GM21717 (cell line): ENCODE results near the gene CDK11B.
"Not testable (repeated sequence)": the region's sequence is repeated elsewhere in the genome, so short reads cannot be mapped to it uniquely, and the experiment has no call there.

ENCODE experiments used
- ATAC-seq: cut with Tn5 transposase; IDR thresholded peaks from one replicate; pipeline ENCODE4 v1.9.1; 2021; ENCODE audit warnings: mild to moderate bottlenecking, moderate library complexity; ENCODE audit not compliant: unreplicated experiment

Gene CDK11B

DNA sequence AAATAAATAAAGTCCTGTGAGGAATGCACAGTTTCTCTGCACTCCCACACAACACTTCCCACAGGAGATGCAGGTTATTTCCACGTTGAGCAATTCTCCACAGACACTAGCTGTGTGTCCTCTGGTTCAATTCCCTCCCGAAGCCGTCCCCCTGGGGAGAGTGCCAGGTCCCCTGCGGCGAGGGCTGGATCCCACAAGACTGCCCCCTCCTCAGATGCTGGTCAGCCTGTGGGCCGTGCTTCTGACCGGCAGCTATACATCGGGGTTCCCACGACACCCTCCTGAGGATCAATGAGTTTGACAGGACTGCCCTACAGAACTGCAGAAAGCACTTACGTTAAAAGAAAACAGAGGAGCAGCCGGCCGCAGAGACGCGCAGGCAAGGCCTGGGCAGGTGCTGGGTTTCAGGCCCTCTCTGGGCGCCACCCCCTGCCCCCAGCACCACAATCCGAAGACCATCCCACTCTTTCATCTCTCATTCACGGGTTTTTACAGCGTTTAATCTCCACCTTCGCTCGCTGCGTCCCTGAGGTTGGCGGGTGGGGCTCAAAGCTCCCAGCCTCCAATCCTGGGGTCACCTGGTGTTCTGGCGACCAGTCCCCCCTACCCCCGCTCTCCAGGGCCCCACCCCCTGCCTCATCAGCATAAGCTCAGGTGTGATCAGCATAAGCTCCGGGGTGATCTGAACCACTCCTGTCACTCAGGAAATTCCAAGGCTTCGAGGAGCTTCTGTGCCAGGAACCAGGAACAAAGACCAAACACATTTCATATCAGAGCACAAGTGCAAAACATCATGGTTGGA is 24.5 kb upstream of the CDK11B start:
- ATAC-seq = no peak

DNA sequence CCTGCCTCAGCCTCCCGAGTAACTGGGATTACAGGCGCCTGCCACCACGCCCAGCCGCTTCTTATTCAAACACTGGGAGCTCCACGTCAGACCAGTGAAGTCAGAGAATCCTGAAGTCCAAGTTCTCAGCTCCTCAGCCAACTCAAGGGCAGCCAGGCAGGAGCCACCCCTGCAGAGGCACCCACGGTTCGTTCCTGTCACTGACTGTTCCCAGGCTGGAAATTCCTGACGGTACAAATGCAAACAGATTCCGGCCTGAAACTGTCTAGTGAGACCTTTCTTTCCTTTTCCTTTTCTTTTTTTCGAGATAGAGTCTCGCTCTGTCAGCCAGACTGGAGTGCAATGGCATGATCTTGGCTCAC is 22.1 kb upstream of the CDK11B start:
- ATAC-seq = no peak

DNA sequence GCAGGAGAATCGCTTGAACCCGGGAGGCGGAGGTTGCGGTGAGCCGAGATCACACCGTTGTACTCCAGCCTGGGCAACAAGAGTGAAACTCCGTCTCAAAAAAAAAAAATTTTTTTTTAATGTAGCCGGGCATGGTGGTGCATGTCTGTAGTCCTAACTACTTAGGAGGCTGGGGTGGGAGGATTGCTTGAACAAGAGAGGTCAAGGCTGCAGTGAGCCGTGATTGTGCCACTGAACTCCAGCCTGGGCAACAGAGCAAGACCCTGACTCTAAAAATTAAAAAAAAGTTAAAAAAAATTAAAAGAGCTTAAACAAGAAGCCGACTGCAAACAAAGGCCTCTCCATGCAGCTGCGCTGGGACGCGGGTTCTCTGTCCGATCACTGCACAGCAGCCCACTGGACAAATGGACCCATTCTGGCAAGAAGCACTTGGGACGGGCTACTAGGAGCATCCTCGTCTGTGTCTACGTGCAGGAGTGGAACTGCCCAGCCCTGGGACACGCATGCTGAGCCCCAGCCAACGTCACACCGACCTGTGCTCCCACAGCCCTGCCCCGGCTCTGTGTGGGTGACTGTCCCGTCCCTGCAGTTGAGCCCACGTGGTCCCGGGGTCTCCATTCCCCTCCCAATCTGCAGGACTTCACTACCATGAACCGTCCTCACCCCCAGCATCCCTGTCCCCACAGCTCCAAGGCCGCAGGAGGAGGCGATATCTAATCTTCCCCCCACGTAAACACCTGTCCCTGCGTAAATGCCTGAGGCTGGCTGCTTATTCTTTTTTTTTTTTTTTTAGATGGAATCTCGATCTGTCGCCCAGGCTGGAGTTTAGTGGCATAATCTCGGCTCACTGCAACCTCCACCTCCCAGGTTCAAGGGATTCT is 21.5 kb upstream of the CDK11B start:
- no peak for ATAC-seq

DNA sequence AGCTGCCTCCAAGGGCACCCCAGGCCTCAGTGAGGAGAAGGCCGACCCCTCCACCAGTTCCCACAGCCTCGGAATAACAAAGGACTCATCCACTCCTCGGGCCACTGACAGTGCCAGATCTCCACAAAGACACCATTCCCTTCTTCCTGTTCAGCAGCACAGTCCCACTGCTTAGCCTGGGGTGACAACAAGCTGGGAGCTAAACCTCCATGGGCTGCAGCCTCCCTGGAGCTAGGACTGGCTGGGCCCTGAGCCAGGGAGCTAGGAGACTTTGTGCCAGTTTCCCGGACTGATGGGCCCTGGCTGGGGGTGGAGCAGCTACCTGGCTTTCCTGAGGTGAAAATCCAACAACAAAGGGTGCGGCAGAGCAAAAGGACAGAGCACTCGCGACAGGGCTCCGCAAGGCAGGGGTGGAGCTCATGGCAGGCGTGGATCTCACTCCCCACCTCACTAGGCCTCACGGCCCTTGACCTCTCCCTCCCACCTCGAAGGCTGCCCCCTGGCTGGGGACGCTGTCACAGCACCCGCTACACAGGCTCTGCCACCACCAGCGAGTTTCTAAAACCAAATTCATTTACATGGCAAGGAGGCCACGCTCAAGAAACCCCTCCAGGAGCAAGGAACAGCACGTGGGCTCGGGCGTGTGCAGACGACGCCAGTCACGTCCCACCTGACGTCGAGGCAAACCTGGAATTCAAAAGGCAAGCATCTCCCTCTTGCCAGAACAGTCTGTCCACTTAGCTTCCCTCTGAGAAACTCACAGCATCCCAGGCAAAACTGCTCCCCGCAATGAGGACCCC is 20.0 kb upstream of the CDK11B start:
- no peak for ATAC-seq

DNA sequence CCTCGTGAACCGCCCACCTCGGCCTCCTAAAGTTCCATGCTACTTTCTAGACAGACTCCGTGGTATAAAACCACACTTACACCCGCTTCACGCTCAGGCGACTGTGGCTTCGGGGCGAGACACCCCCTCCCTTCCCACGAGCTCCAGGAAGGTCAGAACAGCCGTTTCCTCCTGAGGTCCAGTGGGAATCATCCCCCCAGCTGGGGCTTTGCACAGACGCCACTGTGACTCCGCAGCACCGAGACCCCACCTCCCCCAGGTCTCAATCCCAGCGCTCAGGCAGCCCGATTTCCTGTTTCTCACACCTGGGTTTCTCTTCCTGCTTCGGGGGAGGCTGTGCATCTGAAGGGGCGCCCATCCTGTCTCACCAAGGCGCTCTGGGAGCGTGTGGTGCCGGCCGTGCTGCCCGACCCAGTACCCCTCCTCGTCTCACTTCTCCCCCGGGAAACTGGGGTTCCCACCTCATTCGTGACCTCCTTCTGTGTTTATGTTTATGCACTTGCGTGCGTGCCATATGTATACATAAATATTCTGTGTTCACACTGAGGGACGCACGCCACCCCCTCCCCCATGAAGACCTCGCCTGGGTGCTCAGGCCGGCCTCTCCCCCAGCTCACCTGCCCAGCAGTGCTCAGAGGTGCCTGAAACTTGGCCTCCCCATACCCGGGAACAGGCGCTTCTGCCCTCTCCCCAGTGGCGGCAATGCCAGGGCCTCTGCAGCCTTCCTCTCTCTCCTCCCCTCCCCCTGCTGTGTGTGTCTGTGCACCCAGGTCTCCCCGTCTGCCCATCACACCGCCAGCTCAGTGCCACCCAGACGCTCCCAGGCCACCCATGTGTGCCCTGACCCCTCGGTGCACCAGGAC is 19.1 kb upstream of the CDK11B start:
- peak; percentile 62 for ATAC-seq

DNA sequence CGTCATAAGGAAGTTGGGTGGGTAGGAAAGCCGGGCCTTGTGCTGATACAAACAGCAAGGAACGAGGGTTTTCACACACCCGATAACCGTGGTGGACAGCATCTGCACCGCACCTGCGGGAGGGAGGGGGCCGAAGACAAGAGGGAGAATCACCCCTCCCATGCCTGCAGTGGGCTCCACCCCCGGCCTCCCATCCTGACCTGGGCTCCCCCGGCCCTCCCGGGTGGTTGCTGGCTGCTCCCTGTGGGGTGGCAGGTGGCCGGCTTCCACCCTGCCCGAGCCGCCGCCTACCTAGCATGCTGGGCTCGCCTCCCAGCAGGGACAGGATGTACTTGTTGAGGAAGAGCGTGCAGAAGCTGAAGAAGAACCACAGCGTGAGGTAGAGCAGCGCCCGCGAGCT is 17.3 kb upstream of the CDK11B start:
- ATAC-seq = not testable (repeated sequence)

DNA sequence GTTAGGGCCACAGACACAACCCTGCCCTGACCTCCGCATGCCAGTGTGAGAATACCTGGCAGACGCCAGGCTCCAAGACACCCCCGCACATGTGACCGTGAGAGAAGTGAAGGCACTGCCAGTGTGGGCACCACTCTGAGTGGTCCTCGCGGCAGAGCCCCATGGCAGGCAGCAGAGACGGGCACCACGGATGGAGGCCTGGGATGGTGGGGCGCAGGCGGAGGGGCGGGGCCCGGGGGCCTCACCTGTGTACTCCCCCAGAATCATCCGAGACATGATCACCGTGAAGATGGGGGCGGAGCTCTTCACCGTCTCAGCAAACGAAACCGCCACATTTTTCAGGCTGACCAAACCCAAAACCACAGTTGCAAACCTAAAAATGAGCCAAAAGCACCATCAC is 16.4 kb upstream of the CDK11B start:
- not testable (repeated sequence) for ATAC-seq

DNA sequence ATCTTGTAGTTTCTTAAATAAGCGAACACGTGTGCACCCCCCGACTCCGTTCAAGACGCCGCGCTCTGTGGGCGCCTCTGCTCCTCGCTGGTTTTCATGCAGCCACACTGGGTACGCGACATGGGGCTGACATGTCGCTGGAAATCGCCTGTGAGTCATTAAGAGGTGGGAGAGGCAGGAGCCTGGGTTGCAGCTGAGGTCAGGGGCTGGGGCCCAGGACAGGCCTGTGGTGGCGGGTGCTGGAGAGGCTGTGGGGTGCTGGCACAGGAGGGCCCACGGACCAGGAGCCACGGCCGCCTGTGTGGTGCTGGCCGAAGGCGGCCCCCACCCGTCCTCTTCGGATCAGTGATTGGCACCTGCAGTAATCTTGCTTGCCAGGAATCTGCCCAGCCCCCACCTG is 16.0 kb upstream of the CDK11B start:
- not testable (repeated sequence) for ATAC-seq

DNA sequence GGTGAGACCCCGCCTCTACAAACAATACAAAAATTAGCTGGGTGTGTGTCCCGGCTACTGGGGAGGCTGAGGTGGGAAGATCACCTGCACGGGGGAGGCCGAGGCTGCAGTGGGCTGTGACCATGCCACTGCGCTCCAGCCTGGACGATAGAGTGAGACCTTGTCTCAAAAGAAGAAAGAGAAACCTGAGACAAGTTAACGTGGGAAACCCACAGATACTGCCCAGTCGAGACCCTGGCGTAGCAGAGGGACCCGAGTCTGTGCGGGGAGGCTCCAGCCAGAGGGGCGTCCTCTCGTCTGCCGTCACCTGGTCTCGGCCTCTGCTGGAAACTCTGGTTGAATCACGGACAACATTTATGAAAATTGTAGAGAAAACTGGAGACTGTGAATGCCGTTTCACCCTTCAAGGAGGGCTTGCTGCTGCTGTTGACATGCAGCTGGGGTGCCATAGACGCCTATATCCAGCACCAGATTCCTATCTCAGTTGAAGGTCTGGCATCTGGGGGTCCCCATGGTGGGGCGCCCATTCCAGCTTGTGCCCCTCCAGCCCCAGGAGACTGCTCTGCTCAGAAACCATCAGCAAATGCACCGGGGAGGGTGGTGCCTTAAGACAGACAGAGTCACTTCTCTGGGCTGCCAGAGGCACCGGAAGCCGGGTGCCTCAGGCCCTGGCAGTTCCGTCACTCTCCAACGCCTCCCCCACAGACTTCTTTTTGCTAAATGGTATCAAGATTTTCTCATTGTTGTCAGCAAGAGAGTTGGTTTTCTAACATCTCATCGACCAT is 13.6 kb upstream of the CDK11B start:
- no peak for ATAC-seq

DNA sequence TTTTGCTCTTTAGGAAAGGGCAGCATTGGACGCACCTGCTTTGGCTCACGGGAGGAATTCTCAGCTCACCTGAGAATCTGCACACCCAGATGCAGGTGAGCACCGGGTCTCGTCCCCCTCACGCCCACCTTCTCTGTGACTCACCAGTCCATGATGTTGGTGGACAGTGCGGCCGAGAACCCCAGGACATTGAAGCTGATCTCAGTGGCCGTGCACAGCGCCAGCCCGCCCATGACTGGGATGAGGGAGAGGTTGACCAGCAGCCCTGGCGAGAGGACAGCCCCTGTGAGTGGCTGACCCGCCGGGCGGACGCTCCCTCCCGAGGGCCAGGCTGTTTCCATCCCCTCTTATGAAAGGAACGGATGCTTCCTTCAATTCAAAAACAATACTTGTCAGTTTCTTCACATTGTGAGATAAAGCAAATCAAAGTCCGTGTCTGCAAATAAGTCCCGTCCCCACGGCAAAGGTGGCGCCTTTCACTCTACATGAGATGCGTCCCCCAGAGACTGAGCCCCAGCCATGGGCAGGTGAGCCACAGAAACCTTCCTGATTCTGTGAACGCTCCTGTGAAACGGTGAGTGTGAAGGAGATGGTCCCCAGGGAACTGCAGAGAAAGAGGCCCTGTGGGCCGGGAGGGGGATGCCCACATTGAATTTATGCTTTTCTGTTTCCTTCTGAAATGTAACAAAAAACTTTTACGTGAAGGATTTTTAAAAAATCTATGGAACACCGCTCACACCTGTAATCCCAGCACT is 12.7 kb upstream of the CDK11B start:
- ATAC-seq = no peak

DNA sequence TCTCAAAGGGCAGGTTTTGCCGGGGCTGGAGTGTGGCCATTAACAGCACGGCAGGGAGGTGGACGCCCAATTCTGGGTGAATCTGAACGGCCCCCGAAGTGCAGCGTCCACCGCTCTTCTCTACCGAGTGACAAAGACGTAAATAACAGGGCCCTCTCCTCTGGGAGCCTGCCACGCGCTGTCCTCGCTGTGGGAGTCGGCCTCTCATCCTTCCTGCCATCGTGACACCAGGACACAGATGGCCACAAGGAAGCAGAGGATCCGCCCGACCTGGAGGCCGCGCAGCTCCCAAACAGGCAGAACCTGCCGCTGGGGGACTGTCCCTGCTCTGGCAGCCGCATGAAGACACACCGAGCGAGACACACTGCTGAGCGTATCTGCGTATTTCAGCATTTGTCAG is 12.1 kb upstream of the CDK11B start:
- no peak for ATAC-seq

DNA sequence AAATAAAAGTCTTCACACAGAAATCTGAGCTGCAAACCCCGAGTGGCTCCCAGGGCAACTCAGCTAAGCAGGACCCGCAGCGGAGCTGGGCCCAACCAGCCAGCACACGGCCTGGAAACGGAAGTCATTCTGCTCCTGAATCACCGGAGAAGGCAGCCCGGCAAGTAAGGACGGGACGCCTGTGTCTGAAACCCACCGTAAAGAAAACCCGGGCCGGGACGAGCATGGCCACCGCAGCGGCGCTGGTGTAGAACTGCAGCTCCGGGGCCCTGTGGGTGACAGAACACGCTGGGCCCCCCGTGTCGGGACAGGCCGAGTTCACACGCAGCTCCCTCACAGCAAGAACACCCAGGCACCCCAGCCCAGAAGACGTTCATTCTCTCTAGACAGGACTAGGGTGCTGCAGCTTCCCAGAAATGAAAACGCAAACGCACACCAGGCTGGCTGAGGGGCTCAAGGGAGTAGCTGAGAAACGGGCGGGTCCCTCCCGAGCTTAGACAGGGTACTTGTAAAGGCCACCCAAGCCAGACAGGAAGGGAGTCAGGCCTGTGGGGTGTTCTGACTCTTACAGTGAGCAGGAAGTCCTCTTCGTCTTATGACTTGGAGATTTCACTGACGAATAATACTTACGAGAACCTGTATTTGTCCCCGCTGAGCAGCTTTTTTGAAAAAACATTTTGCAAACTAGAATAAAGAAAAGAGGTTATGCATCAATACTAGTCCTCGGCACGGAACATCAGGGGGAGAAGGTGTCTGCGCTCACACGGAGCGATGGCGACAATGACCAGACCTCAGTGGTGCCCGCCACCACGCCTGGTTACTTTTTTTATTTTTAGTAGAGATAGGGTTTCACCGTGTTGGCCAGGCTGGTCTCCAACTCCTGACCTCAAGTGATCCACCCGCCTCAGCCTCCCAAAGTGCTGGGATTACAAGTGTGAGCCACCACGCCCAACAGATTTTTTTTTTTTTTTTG is 10.9 kb upstream of the CDK11B start:
- ATAC-seq = no peak

DNA sequence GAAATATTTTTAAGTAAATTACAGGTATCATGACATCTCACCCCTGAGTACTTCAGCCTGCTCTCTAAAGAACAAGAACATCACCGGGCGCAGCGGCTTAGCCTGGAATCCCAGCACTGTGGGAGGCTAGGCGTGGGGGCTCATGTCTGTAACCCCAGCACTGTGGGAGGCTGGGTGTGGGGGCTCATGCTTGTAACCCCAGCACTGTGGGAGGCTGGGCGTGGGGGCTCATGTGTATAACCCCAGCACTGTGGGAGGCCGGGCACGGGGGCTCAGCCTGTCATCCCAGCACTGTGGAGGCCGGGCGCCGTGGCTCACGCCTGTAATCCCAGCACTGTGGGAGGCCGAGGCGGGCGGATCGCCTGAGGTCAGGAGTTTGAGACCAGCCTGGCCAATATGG is 7.7 kb upstream of the CDK11B start:
- no peak for ATAC-seq

DNA sequence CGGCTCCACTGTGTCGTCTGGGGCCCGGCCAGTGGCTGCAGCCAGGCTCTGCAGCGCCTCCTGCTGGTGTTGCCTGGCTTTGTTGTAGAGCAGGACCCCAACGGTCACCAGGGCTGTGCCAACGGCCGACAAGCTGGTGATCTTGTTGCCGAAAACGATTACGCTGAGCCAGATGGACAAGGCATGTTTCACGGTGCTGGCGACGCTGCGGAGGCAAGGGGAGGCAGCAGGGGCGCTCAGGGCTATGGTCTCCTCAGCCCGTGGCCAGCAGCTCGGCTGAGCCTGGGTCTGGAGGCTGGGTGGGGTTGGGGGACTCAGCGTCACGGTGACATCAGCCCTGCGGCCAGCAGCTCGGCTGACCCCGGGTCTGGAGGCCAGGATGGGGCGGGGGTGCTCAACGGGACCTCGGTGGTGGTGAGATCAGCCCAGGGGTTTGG is 7.0 kb upstream of the CDK11B start:
- ATAC-seq = no peak

DNA sequence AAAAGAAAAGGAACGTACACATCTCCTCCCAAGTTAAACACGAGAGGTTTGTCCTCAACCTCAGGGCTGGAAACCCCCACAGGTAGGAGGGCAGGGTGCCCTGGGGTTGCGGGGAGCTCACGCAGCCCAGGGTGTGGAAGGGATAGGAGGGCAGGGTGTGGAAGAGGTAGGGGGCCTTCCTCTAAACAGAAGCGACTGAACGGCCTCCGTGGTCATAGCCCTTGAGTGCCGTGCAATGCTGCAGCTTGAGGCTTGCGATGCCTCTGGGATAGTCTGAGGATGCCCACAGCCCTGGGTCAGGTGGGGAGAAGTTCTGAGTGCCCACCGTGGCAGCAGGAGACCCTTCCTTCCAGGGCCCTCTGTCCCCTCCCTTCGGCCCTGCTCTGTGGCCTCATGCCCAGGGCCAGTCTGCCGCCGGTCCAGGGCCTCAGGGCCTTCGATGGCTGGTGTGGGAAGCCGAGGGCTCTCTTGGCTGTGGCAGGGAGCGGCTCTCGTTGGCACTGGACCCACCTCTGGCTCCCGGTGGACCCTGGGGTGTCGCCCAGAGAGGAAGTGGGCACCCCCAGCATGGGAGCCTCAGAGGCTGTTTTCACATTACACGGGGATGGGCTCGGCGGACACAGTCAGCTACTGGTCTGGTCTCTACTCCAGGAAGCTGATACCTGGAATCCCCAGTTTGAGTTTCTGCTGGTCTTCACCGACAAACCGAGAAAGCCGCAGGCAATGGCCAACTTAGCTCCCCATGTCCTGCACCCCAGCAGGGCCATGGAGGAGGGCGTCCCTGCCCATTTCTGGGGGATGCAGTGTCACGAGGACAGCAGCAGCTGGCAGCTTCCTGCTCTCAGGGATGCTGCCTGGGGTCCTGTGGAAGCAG is 6.4 kb upstream of the CDK11B start:
- ATAC-seq = no peak

DNA sequence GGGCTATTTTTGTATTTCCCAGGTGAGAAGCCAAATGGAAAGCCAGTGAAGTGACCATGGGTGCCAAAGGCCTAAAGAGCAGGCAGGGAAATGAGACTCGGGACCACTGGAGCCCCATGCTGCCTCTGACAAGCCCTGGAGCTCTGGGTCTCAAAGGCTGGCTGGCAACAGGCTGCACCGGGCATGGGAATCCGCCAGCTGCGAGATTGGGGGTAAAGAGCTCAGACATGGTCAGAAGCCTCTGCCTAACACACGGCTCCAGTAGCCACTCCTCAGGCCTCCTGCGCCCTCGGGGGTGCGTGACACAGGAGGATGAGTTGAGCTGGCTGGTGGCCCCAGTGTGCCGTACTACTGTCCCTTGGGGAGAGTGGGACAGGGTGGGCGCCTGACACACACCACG is 5.5 kb upstream of the CDK11B start:
- not testable (repeated sequence) for ATAC-seq
